GM12892 (cell line): ENCODE measurements around the gene EGFR.

ENCODE experiments used
- POLR2A ChIP-seq: IDR thresholded peaks from 2 replicates; pipeline ENCODE4 v1.6.1; 2011; ENCODE audit warnings: low read depth, low read length, control low read depth
- POLR2AphosphoS5 ChIP-seq: IDR thresholded peaks from 2 replicates; pipeline ENCODE4 v1.6.1; 2011; ENCODE audit warnings: low read depth, low read length, control low read depth

GRCh38 chr7:55056068-55056467 lies 37.3 kb downstream of the EGFR start:
- TF ChIP-seq POLR2A (no peak), POLR2AphosphoS5 (no peak)
